HG03097 (cell line): ENCODE measurements around the gene PCDH8.

Source experiments
- ATAC-seq: cut with Tn5 transposase; IDR thresholded peaks from one replicate; pipeline ENCODE4 v1.9.1; 2021; ENCODE audit not compliant: unreplicated experiment, low FRiP score

The PCDH8 gene

GRCh38 chr13:52850396-52851136 lies 2.1 kb upstream of the PCDH8 start:
- ATAC-seq = no peak

DNA sequence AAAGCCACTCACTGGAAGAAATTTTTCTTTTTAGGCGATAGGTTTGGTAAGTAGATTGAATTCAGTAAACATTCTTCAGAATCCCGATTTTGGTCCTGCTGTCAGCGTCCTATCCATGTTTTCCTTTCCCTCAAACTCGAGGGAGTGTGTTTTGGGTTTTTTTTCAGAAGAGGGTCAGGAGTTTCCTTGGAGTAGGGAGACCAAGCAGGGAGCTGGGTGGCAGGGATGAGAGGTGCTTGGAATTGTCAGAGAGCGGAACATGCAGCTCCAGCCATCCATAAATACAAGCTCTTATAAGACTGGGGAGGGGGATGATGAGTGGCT lies 1.6 kb upstream of the PCDH8 start:
- no peak for ATAC-seq

GRCh38 chr13:52849291-52850071 lies 1.0 kb upstream of the PCDH8 start:
- ATAC-seq = no peak

DNA sequence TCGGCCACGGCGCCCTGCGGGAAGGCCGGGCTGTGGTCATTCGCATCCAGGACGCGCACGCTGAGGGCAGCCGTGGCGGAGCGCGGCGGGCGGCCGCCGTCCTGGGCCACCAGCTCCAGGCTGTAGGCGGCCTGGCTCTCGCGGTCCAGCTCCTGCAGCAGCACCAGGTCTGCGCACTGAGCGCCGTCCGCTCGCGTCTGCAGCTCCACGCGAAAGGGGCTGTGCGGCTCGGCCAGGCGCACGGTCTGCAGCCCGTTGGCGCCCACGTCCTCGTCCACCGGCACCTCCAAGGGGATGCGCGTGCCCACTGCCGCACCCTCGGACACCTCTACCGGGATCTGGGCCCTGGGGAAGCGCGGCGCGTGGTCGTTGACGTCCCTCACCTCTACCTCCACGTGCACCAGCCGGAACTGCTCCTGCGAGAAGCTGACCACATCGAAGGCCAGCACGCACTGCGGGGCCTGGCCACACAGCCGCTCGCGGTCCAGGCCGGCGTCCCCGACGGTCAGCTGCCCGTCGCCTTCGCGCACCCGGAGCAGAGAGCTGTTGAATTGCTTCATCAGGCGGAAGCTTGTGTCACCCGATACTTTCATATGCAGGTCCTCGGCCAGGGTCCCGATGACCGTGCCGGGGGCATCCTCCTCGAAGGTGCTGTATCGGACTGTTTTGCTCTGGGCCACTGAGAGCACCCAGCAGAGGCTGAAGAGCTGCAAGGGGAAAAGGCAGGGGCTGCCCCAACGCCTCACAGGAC lies 583 bp downstream of the PCDH8 start:
- ATAC-seq = no peak

GRCh38 chr13:52847322-52847681 lies 1.1 kb downstream of the PCDH8 start:
- no peak for ATAC-seq

GRCh38 chr13:52846567-52847321 lies 1.7 kb downstream of the PCDH8 start:
- ATAC-seq = no peak

- ATAC-seq = no peak
Measured at GRCh38 chr13:52845766-52846566, 2.5 kb downstream of the PCDH8 start.

GRCh38 chr13:52845334-52845761 lies 3.1 kb downstream of the PCDH8 start:
- no peak for ATAC-seq

DNA sequence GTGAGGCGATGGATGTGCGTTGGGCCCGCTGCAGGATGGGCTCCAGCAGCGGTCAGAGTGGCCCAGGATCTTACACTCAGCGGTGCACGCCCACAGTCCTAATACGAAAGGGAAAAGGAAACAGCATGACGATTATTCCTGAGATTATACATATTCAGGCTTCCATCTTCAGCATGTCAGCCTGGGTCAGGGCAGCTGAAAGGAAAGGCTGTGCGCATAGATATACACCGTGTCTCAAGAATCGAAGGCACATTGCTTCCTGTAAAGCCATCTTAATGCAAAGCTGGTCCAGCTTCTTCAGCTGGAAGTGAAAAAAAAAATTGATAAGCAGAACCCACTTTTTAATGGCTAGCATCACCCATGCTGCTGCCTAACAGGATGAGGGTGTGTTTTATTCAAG lies 3.6 kb downstream of the PCDH8 start:
- ATAC-seq = no peak

- no peak for ATAC-seq
Measured at GRCh38 chr13:52842441-52842840, 6.0 kb downstream of the PCDH8 start.

- no peak for ATAC-seq
Measured at GRCh38 chr13:52840066-52840465, 8.4 kb downstream of the PCDH8 start.

DNA sequence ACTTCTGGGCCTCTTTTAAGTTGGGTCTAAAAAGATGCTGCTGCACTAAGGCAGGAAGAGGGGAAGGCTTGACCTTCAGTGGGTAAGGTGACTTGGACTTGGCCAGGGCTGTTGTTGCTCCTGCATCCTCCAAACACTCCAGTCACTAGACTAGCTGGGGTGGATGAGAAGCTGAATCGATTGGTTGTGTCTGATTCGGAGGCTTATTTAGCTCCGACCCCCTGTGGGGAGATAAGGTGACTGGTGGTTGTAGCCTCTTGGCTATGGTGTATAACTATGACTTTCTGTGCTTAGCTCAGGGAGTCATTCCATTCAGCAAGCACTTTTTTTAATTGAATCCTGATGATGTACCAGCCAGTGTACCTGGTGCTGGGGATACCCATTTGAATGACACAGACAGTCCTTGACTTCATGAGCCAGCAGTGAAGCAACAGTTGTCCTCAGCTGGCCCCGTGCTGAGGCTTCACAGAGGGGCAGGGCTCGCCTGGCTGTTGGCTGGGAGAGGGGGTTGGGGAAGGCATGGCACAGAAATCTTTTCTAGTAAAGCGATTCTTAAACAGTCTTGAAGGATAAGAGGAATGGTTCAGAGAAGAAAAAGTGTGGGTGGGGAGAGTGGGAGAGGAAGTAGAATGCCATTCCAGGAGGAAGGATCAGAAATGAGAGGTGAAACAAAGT lies 9.9 kb downstream of the PCDH8 start:
- ATAC-seq = no peak

DNA sequence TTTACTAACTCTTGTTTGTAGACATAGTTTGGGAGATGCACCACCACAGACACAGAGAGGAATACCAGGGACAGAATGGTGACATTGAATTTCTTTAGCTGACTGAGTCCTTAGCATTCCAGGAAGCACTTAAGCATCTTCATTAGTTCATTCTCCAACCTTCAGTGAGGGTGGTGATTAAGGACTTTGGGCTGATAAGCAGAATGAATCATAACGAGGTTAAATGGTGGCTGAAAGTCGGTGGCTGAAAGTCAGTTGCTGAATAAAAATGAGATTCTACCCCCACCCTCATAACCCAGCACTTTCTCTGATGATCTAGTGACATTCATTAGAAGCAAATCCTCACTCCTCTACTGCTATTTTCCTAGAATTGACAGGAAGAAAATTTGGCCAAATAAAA lies 10.6 kb downstream of the PCDH8 start:
- ATAC-seq = no peak

GRCh38 chr13:52835071-52835839 lies 13.2 kb downstream of the PCDH8 start:
- no peak for ATAC-seq

- ATAC-seq = no peak
Measured at GRCh38 chr13:52833296-52833875, 15.1 kb downstream of the PCDH8 start.

GRCh38 chr13:52832313-52832712 lies 16.1 kb downstream of the PCDH8 start:
- no peak for ATAC-seq

GRCh38 chr13:52830946-52831345 lies 17.5 kb downstream of the PCDH8 start:
- no peak for ATAC-seq

DNA sequence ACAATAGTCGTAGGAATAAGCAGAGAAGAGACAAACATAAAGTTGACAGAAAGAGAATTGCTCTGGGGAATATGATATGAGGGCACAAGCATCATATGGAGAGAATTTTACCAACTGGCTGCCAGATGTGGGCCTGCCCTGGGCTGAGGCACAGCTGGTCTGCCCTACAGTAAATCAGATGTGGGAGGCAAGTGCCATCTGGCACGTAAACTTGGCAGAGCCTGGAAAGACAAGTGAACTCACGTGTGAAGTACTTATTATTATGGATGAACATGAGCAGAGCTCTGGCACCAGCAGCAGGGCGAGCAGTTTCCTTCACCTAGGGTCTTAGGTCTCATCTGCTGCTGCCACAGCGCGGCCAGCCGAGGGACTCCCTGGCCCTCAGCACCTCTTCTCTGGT lies 20.6 kb downstream of the PCDH8 start:
- ATAC-seq = no peak
